Activated CD4-positive, alpha-beta T cell treated with anti-CD3 and anti-CD28 coated beads, Interleukin-10, Interleukin-2, amounts not matched to agents 100 ng/mL and 50 ng/mL, durations not matched to agents 16 hours and 8 hours (primary cell): ENCODE data around the gene BMPR2.
"Not testable (repeated sequence)": the region's sequence is repeated elsewhere in the genome, so short reads cannot be mapped to it uniquely, and the experiment has no call there.

ENCODE experiments used
- DNase-seq: peaks from one replicate; pipeline ENCODE4 v3.0.0-alpha.2; 2020

The BMPR2 gene

DNA sequence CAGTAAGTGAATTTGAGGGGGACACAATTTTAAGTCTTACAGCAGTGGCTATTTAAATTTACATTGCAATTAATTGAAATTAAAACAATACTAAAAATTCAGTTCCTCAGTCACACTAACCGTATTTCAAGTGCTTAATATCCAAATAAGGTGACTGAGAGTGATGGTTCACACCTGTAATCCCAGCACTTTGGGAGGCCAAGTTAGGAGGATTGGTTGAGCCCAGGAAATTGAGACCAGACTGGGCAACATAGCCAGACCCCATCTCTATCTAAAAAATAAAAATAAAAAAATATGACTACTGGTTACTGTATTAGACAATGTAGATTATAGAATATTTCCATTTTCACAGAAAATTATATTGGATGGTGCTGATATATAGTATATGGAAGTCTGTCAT lies 79.0 kb downstream of the BMPR2 start:
- DNase-seq = no peak

DNA sequence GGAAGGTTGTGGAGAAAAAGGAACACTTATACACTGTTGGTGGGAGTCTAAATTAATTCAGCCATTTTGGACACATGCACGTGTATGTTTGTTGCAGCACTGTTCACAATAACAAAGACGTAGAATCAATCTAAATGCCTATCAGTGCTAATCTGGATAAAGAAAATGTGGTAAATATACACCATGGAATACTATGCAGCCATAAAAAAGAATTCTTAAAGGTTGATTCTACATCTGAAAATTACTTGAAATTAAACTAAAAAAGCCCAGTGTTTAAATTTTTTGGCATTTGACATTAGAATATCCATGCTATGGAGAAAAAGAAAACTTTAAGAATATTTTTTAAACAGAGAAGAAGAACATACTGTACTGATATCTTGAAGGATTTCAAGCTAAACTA lies 84.0 kb downstream of the BMPR2 start:
- DNase-seq = no peak

DNA sequence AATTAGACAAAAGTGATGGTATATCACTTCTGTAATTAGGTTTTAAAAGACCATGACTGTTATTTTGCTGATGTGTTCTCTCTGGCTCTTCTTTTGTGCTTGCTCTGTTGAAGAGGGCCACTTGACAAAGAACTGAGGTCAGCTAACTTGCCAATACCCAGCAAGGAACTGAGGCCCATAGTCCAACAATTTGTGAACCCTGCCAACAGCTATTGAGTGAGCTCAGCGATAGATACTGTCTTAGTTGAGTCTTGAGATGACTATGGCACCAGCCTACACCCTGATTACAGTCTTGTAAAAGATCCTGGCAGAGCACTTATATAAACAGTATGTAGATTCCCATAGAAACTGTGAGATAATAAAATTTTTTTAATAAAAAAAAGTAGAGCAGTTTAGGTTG lies 103.0 kb downstream of the BMPR2 start:
- DNase-seq = peak; percentile 18

DNA sequence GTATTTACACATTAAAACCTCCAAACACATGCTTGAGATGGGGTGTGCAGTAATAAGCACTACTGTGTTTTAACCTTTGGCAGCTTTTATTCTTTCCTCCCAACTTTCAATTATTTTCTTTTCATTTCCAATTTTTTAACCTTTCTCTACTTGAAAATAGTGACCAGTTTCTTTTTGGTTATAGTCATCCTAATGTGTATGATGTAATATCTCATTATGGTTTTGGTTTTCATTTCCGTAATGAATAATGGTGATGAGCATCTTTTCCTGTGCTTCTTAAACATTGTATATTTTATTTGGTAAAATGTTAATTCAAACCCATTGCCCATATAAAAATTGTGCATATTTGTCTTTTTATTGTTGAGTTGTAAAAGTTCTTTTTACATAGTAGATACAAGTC lies 103.5 kb downstream of the BMPR2 start:
- DNase-seq = peak; percentile 24

DNA sequence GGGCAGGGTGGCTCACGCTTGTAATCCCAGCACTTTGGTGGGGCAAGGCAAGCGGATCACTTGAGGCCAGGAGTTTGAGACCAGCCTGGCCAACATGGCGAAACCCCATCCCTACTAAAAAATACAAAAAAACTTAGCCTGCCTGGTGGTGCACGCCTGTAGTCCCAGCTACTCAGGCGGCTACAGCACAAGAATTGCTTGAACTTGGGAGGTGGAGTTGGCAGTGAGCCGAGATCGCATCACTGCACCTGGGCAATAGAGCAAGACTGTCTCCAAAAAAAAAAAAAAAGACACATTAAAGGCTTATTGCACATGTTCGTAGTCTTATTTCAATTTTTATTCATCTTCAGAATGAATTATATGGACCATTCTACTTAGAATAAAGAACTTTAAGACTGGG lies 110.2 kb downstream of the BMPR2 start:
- DNase-seq = no peak

DNA sequence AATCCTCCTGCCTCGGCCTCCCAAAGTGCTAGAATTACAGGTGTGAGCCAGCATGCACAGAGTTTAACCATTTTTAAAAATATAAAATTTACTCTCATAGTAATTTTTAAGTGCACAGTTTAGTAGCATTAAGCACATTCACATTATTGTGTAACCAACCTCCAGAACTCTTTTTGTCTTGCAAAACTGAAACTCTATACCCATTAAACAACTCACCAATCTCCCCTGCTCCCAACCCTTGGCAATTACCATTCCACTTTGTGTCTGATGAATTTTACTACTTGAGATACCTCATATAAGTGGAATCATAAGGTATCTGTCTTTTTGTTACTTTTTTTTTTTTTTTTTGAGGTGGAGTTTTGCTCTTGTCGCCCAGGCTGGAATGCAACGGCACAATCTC lies 112.5 kb downstream of the BMPR2 start:
- DNase-seq = no peak

DNA sequence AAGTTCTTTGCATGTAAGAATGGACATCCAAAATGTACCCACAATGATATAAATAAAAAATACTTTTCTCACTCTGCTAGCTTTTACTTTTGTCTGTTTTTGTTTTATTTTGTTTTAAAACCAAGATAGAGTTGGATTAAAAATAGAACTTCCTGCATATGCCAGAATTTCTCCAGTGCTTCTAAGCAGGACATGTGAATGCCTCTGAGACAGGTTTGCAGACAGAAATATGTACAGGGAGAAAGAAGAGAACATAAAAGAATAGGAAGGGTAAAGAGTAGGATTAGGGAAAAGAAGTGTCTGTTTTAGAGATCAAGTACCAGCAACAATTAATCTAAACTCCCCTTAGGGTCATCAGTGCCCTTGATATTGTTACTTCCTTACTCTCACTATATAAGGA lies 114.4 kb downstream of the BMPR2 start:
- DNase-seq = no peak

DNA sequence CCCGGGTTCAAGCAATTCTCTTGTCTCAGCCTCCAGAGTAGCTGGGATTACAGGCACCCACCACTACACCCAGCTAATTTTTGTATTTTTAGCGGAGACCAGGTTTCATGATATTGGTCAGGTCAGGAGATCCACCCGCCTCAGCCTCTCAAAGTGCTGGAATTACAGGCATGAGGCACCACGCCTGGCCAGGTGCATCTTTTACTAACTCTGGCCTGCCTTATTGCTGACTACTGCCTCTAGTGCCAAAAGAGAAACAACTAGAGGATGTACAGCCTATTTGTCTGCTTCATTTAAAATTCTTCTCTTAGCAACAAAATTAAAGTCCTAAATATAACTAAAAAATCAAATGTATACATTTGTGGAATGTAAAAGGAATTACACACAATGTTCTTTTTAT lies 115.4 kb downstream of the BMPR2 start:
- no peak for DNase-seq

DNA sequence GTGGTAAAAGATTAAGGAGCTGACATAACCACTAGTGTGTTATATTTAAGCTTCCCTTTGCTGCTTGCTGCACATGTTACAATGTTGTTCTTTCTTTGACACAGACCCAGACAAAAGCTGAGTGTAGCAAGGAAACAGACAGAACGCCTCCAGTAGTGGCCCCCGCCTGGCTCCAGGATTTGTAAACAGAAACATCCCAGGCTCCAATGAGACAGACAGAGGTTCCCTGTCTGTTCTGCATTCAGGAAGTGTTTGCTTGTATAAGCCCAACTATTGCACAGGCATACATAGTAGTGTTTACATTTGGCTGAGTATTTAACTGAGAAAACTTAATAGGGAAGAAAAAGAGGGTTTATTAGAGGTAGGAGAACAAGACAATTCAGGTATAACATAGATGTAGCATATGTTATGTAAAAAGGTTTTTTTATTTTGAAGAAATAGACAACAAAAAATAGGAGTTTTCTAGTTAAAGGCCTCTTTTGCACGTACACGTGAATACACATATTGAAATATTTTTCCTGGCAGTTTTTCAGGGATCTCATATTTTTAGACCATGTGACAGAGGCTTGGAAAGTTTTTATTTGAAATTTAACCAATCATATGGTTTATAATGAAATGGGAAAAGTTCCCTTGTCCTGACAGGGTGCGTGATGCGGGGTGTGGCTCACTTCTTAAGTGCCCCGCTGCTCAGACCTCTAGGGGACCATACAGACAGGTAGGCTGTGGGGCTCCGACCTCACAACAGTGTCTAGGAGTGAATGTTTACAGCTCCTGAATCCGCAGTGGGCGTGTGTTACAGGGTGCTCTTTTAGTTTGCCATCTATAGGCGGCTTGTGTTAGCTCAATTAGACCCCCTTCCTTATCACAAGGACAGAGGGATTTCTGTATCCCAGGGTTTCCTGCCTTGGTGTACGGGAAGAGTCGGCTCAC lies 118.4 kb downstream of the BMPR2 start:
- no peak for DNase-seq

DNA sequence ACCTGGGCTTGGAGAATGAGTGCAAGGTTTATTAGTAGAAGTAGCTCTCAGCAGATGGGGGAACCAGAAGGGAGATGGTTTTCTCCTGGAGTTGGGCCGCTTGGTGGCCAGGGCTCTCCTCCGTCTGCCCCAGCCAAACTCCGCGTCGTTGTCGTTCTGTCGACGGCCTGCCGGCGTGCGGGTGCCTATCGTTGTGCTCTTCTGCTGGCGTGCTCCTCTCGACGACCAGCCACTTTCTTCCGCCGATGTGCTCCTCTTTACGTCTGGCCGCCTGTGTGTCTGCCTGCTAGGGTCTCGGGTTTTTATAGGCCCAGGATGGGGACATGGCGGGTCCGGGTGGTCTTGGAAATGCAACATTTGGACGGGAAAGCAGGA lies 119.1 kb downstream of the BMPR2 start:
- DNase-seq = no peak

DNA sequence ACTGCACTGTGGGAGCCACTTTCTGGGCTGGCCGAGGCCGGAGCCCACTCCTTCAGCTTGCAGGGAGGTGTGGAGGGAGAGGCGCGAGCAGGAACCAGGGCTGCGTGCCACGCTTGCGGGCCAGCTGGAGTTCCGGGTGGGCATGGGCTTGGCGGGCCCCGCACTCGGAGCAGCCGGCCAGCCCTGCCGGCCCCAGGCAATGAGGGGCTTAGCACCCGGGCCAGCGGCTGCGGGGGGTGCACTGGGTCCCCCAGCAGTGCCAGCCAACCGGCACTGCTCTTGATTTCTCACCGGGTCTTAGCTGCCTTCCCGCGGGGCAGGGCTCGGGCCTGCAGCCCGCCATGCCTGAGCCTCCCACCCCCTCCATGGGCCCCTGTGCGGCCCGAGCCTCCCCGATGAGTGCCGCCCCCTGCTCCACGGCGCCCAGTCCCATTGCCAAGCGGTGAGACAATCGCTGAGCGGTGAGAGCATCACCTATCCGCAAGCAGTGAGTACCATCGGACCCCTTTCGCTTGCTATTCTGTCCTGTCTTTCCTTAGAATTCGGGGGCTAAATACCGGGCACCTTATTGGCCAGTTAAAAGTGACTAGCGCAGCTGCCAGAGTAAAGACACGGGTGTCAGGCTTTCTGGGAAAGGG lies 120.8 kb downstream of the BMPR2 start:
- not testable (repeated sequence) for DNase-seq

DNA sequence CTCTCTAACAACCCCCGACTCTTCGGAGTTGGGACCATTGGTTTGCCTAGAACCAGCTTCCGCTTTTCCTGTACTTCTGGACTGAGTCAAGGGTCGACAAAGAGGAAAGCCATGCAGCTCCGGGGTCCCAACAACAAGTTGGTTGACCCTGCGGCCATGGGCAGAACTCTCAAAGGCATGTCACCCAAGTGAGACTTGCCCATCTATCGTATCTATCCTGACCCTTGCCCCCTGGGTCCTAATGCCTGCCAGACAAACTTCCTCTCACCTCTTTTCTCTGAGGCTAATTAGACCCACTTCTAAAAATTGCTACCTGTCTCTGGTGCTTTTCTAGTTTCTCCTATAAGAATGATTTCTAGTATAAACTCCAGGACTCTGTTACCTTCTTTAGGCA lies 121.3 kb downstream of the BMPR2 start:
- DNase-seq = not testable (repeated sequence)

DNA sequence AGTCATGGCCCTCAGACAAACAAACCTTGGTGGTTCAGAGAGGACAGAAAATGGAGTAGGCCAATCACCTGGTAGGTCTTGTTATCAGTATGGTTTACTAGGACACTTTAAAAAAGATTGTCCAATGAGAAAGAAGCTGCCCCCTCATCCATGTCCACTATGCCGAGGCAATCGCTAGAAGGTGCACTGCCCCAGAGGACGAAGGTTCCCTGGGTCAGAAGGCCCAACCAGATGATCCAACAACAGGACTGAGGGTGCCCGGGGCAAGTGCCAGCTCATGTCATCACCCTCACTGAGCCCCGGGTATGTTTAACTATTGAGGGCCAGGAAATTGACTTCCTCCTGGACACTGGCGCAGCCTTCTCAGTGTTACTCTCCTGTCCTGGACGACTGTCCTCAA lies 123.7 kb downstream of the BMPR2 start:
- DNase-seq = not testable (repeated sequence)

DNA sequence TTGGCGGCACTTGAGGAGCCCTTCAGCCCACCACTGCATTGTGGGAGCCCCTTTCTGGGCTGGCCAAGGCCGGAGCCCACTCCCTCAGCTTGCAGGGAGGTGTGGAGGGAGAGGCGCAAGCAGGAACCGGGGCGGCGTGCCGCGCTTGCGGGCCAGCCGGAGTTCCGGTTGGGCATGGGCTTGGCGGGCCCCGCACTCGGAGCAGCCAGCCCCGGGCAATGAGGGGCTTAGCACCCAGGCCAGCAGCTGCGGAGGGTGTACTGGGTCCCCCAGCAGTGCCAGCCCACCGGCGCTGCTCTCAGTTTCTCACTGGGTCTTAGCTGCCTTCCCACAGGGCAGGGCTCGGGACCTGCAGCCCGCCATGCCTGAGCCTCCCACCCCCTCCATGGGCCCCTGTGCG lies 127.1 kb downstream of the BMPR2 start:
- DNase-seq = not testable (repeated sequence)

DNA sequence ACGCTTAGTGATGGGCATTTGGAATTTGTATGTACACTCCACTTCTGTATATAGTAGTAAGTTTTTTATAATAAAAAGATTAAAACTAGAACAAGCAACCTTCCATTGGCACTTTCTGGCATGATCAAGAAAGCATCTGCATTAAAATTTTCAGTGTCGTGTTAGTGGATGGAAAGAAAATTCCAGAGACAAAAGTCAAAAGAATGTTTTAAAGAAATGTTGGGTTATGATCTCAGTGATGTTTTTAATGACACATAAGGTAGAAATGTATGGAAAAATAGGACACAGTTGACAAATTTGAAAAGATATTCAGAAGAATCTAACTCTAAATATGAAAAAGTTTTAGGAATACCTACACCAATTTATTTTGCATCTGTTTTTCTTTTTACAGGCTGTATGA lies 132.6 kb downstream of the BMPR2 start:
- no peak for DNase-seq

DNA sequence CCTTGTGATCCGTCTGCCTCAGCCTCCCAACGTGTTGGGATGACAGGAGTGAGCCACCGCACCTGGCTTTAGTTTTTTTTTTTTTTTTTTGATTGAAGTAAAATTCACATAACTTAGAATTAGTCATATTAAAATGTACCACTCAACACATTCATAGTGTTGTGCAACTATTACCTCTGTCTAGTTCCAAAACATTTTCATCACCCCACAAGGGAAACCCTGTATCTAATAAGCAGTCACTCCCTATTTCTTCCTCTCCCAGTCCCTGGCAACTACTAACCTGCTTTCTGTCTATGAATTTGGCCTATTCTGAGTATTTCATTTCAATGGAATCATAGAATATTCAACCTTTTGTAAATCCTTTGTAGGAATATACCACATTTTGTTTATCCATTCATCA lies 134.8 kb downstream of the BMPR2 start:
- no peak for DNase-seq

DNA sequence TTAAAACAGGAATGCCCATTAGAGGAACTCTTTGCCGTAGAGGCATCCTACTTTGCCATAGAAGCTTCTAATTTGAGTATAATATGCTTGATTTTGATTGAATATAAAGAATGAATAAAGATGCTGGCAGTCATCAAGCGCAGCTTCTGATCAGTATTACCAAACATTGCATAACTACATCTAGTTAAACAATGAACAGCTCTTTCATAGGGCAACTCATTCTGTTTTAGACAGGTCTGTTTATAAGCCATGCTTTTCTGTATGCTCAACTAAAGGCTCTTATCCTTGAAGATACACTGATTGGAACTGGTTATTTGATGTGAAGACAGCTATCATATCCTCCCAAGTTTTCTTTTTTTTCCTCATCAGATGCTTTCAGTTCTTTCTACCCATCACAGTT lies 136.0 kb downstream of the BMPR2 start:
- DNase-seq = no peak

DNA sequence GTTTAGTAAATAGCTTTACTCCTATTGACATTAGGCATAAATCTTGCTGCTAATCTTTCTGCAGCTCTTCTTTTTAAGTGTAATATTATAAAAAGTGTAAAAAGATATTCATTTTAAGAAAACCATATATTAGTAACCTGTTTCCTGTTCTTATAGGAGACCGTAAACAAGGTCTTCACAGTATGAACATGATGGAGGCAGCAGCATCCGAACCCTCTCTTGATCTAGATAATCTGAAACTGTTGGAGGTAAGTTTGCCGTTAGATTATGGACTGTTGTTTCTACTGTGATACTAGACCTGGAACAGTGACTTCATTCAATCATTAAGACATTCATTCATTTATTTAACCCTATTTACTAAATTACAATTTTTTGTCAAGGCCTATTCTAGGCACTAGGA lies 138.6 kb downstream of the BMPR2 start:
- peak; percentile 81 for DNase-seq

DNA sequence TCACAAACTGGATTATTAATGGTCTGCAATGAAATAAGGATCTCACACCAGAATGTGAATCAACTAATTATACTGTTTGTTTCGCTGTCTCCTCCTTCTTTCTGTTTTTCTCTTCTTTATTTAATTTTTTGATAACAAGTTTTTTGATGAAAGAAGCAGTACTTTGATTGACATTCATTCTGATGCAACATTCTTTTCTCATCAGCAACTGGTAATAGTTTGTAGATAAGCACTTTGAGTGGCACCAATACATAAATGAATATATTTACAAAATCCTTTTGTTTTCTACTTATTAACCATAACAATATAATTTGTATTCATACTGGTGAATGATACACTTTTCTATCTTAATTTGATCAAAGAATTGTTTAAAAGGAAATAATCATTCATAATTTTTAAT lies 143.3 kb downstream of the BMPR2 start:
- DNase-seq = no peak

DNA sequence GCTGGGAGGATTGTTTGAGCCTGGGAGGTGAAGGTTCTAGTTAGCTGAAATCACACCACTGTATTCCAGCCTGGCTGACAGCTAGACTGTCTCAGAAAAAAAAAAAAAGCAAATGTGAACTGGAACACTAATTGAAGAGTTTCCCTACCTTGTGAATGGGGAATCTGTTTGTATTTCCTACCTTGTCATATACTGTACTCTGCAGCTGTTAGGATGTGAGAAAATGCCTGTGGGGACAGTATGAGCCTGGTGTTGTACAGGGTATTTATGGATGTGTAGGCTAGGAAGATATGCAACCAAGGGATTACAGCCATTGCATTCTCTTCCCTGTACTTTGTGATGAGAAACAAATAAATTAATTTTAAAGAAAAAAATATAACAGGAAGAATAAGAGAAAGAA lies 145.3 kb downstream of the BMPR2 start:
- DNase-seq = no peak

DNA sequence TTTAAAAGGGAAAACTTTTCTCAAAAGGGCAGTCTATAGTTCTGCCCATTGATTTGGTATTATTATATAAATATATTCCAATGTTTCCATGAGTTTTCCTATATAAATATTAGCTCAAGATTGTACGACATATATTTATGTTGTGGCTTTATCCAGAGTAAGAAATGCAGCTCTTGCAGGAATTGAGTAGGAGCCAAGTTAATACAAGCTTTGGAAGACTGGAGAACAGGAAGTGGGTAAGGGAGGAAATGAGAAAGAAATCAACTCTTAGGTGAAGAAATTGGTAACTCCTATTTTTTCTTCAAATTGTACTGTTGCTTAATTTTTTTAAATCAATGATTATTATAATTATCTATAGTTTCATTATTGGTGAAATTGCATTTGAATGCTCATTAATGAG lies 153.3 kb downstream of the BMPR2 start:
- no peak for DNase-seq

DNA sequence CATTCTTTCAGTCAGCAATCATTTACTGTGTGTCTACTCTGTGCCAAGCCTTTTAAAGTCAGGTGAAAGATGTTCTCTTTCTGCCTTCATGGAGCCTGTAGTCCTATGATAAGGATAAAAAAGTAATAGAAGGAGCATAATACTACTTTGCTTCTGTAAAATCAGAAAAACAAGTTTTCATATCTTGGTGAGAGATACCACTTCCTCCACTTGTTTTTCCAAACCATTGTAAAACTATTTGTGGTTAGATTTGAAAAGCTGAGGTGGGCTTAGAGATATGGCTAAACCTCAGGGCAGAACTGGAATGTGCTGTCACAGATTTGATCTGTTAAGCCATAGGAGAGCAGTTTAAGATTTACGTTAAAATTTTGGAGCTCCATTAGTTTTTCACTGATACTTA lies 153.9 kb downstream of the BMPR2 start:
- DNase-seq = peak; percentile 50

DNA sequence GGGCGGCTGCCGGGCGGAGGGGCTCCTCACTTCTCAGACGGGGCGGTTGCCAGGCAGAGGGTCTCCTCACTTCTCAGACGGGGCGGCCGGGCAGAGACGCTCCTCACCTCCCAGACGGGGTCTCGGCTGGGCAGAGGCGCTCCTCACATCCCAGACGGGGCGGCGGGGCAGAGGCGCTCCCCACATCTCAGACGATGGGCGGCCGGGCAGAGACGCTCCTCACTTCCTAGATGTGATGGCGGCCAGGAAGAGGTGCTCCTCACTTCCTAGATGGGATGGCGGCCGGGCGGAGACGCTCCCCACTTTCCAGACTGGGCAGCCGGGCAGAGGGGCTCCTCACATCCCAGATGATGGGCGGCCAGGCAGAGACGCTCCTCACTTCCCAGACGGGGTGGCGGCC lies 159.2 kb downstream of the BMPR2 start:
- DNase-seq = not testable (repeated sequence)

DNA sequence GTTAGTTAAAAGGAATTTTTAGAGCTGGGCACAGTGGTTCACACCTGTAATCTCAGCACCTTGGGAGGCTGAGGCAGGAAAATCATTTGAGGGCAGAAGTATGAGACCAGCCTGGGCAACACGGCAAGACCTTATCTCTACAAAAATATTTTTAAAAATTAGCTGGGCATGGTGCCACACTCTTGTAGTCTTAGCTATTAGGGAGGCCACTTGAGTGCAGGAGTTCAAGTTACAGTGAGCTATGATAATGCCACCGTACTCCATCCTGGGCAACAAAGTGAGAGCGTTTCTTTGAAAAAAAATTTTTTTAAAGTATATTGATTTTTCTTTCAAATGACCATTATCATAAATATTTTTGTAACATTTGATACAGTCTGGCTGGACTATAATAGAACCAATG lies 165.0 kb downstream of the BMPR2 start:
- no peak for DNase-seq

DNA sequence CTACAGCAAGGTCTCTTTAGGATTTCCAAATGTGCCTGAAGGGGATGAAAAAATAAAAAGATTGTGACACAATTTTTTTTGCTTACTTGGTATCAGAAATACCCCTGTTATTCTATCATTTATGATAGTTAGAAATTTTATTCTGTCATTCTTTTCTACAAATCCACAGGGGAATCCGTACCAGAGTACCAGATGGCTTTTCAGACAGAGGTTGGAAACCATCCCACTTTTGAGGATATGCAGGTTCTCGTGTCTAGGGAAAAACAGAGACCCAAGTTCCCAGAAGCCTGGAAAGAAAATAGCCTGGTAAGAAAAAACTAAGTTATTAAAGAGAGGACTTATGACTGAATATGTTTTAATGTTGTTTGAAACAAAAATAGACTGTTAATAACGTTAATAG lies 166.0 kb downstream of the BMPR2 start:
- DNase-seq = no peak
